ENCODE results near the gene SPOCK1. TPM values are rescaled to one million over a fixed set of nuclear protein-coding genes. Genes with fewer than 3 reads are reported as not detected.

The SPOCK1 gene
- total RNA-seq, 2 experiments from 2014 or later: not detected

- Mint-ChIP-seq H3K4me3 (no peak overlapping the region), H3K9me3 (ENCODE audit: insufficient read depth) (no peaks in the 10 kb centered on the region), H3K36me3 (ENCODE audit: low read depth) (no peaks in the 10 kb centered on the region), H3K27me3 (ENCODE audit: low read depth) (no peaks in the 10 kb centered on the region), H3K4me1 (ENCODE audit: low read depth) (no peaks in the 10 kb centered on the region), H3K27ac (no peak overlapping the region)
- DNase-seq (no peak), ATAC-seq (no peak)
- CTCF ChIA-PET: interaction anchor here (0.8 to 1.6 kb wide), 11 partner anchors 9 to 397 kb away, joined by 3 to 7 read pairs (median 4); no protein-coding TSS in a partner anchor
- POLR2A ChIA-PET: no interaction called here
These were observed 153.7 kb downstream of the SPOCK1 start for GRCh38 chr5:137345396-137345795.

DNA sequence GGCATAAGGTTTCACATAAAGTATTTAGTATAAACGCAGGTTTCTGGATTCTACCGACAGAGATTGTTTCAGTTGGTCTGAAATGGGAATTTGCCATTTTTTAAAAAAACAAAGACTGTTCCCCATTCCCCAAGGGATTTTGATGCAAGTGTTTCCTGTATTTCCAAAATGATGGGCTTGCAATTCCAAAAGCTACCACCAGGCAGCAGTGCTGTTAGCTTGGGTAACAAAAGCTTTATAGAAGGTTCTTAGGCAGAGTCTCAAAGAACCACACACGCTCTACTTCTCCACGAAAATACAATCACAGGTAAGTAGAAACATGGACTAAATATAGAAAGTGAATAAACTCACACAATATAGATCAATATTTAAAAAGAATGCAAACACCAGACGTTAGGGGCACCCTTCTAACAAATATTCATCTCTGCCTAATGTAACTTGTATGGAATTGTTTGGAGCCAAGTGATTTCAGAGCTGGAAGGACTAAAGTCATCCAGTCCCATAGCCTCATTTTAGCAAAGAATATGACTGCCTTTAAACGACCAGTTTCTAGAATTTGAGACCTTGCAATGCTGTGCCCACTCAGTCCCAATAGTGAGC is 154.3 kb downstream of the SPOCK1 start:
- ChIA-PET POLR2A (no interaction called here), CTCF (interaction anchor here (0.8 to 1.6 kb wide), 11 partner anchors 9 to 398 kb away, joined by 3 to 7 read pairs (median 4); no protein-coding TSS in a partner anchor)
- H3K4me1 Mint-ChIP-seq (ENCODE audit: low read depth): no peaks in the 10 kb centered on the region
- H3K4me3 Mint-ChIP-seq: no peak overlapping the region
- DNase-seq (peak; percentile 36), ATAC-seq (no peak)
- H3K36me3 Mint-ChIP-seq (ENCODE audit: low read depth): no peaks in the 10 kb centered on the region
- H3K27ac Mint-ChIP-seq: no peak overlapping the region
- H3K27me3 Mint-ChIP-seq (ENCODE audit: low read depth): no peaks in the 10 kb centered on the region
- H3K9me3 Mint-ChIP-seq (ENCODE audit: insufficient read depth): no peaks in the 10 kb centered on the region

DNA sequence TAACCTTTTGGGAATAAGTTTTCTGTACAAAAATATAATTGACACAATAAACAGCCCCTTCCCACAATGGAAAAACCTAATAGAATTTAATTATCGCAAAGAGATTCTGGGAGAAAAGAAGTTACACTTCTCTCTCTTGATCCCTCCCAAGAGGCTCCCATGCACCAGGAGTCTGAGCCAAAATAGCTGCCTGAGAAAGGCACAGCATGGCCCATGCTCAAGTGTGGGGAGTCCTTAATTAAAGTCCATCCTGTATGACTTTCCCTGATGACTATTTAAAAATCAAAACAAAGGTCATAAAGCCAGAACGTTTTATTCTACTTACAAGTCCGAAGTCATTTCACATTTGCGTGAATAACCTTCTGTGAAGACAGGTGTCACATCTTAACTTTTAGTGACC is 155.1 kb downstream of the SPOCK1 start:
- no peaks in the 10 kb centered on the region for H3K4me1 Mint-ChIP-seq (ENCODE audit: low read depth)
- DNase-seq (no peak), ATAC-seq (no peak)
- no peak overlapping the region for H3K4me3 Mint-ChIP-seq
- CTCF ChIA-PET: interaction anchor here (1.5 to 1.6 kb wide), 2 partner anchors 153 to 261 kb away, joined by 3 to 5 read pairs; no protein-coding TSS in a partner anchor
- no peaks in the 10 kb centered on the region for H3K36me3 Mint-ChIP-seq (ENCODE audit: low read depth)
- no peaks in the 10 kb centered on the region for H3K27me3 Mint-ChIP-seq (ENCODE audit: low read depth)
- no peak overlapping the region for H3K27ac Mint-ChIP-seq
- POLR2A ChIA-PET: no interaction called here
- no peaks in the 10 kb centered on the region for H3K9me3 Mint-ChIP-seq (ENCODE audit: insufficient read depth)

DNA sequence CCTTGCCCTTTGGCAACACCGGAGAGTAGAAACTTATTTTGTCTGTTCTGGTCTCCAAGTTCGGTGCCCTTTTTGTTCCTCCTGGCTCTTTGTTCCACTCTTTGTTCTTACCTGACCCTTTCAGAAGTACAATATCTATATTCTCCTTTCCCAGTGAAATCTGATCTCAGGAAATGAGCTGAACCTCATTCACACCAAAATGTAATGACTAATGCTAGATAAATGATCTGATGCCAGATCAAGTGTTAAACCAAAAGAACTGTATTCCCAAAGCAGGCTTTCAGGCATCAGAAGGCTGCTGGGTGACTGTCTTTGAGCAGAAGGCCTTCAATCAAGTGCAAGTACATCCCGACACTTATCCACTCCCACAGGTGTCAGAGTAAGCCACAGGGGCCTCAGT is 156.4 kb downstream of the SPOCK1 start:
- H3K4me1 Mint-ChIP-seq (ENCODE audit: low read depth): no peaks in the 10 kb centered on the region
- ChIA-PET CTCF (interaction anchor here (1.1 kb wide), 1 partner anchor 155 kb away, joined by 4 read pairs; no protein-coding TSS in a partner anchor), POLR2A (no interaction called here)
- no peaks in the 10 kb centered on the region for H3K36me3 Mint-ChIP-seq (ENCODE audit: low read depth)
- DNase-seq (no peak), ATAC-seq (no peak)
- no peak overlapping the region for H3K4me3 Mint-ChIP-seq
- H3K9me3 Mint-ChIP-seq (ENCODE audit: insufficient read depth): no peaks in the 10 kb centered on the region
- H3K27me3 Mint-ChIP-seq (ENCODE audit: low read depth): no peaks in the 10 kb centered on the region
- no peak overlapping the region for H3K27ac Mint-ChIP-seq

GRCh38 chr5:137341831-137342230 is 157.3 kb downstream of the SPOCK1 start:
- no peaks in the 10 kb centered on the region for H3K9me3 Mint-ChIP-seq (ENCODE audit: insufficient read depth)
- POLR2A ChIA-PET: no interaction called here
- ATAC-seq: no peak
- CTCF ChIA-PET: interaction anchor here (1.2 kb wide), 1 partner anchor 21 kb away, joined by 4 read pairs; no protein-coding TSS in a partner anchor
- H3K27ac Mint-ChIP-seq: no peak overlapping the region
- H3K4me3 Mint-ChIP-seq: no peak overlapping the region
- no peaks in the 10 kb centered on the region for H3K27me3 Mint-ChIP-seq (ENCODE audit: low read depth)
- H3K4me1 Mint-ChIP-seq (ENCODE audit: low read depth): no peaks in the 10 kb centered on the region
- no peak for DNase-seq
- H3K36me3 Mint-ChIP-seq (ENCODE audit: low read depth): no peaks in the 10 kb centered on the region

- H3K4me3 Mint-ChIP-seq: no peak overlapping the region
- no peaks in the 10 kb centered on the region for H3K36me3 Mint-ChIP-seq (ENCODE audit: low read depth)
- no peaks in the 10 kb centered on the region for H3K4me1 Mint-ChIP-seq (ENCODE audit: low read depth)
- no peak overlapping the region for H3K27ac Mint-ChIP-seq
- CTCF ChIA-PET: interaction anchor here (1.2 kb wide), 1 partner anchor 21 kb away, joined by 4 read pairs; no protein-coding TSS in a partner anchor
- ATAC-seq (no peak), DNase-seq (no peak)
- H3K27me3 Mint-ChIP-seq (ENCODE audit: low read depth): no peaks in the 10 kb centered on the region
- no peaks in the 10 kb centered on the region for H3K9me3 Mint-ChIP-seq (ENCODE audit: insufficient read depth)
- POLR2A ChIA-PET: no interaction called here
These were observed 158.2 kb downstream of the SPOCK1 start for GRCh38 chr5:137340881-137341280.

DNA sequence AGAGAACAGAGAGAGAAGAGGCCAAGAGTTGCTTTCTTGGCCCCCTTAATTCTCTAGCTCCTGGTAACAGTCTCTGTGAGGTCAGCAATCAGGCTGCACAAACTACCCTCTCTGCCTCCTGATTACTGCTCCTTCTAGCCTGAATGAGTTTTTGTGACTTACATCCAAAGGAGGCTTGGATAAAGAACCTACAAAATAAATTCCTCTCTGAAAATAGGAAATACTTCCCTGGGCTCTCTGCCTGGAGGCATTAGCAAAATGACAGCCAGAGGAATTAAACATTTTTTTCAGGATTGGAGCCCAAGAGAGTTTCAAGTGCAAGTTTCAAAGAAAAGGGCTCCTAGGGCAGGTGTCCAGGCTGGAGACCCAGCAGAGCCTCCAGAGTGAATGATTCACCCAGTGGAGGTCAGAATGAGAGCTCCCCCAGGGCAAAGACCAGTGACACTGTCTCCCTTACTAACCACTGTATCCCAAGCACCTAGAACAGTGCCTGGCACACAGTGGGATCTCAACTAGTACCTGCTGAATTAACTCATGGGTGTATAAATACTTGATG is 162.5 kb downstream of the SPOCK1 start:
- no peaks in the 10 kb centered on the region for H3K9me3 Mint-ChIP-seq (ENCODE audit: insufficient read depth)
- no peaks in the 10 kb centered on the region for H3K36me3 Mint-ChIP-seq (ENCODE audit: low read depth)
- DNase-seq (no peak), ATAC-seq (no peak)
- no peak overlapping the region for H3K27ac Mint-ChIP-seq
- H3K27me3 Mint-ChIP-seq (ENCODE audit: low read depth): no peaks in the 10 kb centered on the region
- no peaks in the 10 kb centered on the region for H3K4me1 Mint-ChIP-seq (ENCODE audit: low read depth)
- CTCF ChIA-PET: interaction anchor here (0.7 to 1.1 kb wide), 3 partner anchors 8 to 16 kb away, joined by 3 to 6 read pairs (median 6); no protein-coding TSS in a partner anchor
- H3K4me3 Mint-ChIP-seq: no peak overlapping the region
- POLR2A ChIA-PET: no interaction called here

- no peaks in the 10 kb centered on the region for H3K36me3 Mint-ChIP-seq (ENCODE audit: low read depth)
- ChIA-PET CTCF (interaction anchor here (1.0 to 1.1 kb wide), 2 partner anchors 9 to 16 kb away, joined by 6 read pairs; no protein-coding TSS in a partner anchor), POLR2A (no interaction called here)
- DNase-seq (no peak), ATAC-seq (no peak)
- no peaks in the 10 kb centered on the region for H3K4me1 Mint-ChIP-seq (ENCODE audit: low read depth)
- H3K27ac Mint-ChIP-seq: no peak overlapping the region
- no peak overlapping the region for H3K4me3 Mint-ChIP-seq
- no peaks in the 10 kb centered on the region for H3K27me3 Mint-ChIP-seq (ENCODE audit: low read depth)
- H3K9me3 Mint-ChIP-seq (ENCODE audit: insufficient read depth): no peaks in the 10 kb centered on the region
These were observed 163.0 kb downstream of the SPOCK1 start for GRCh38 chr5:137336161-137336560.

DNA sequence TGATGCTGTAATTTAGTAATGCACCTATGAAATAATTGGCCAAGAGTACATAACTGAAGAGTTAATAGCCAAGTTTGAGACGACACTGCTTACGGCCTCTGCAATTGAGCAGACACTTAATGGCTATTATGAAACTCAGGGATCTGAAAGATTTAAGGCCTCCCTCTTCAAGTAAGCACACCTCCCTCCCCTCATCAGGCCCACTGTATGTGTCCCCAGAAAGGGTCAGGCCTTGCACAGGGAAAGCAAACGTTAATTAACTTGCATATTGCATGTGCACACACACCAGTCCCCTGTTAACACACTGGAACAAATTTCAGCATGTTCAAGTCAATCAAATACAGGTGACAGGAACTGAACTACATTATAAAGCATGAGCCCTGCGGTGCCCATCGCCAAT is 163.6 kb downstream of the SPOCK1 start:
- Mint-ChIP-seq H3K4me1 (ENCODE audit: low read depth) (no peaks in the 10 kb centered on the region), H3K4me3 (no peak overlapping the region), H3K9me3 (ENCODE audit: insufficient read depth) (no peaks in the 10 kb centered on the region), H3K27ac (no peak overlapping the region), H3K36me3 (ENCODE audit: low read depth) (no peaks in the 10 kb centered on the region), H3K27me3 (ENCODE audit: low read depth) (no peaks in the 10 kb centered on the region)
- no peak for ATAC-seq
- CTCF ChIA-PET: interaction anchor here (1.0 to 1.1 kb wide), 2 partner anchors 9 to 15 kb away, joined by 6 read pairs; no protein-coding TSS in a partner anchor
- POLR2A ChIA-PET: no interaction called here
- no peak for DNase-seq

GRCh38 chr5:137333928-137334327 is 165.2 kb downstream of the SPOCK1 start:
- Mint-ChIP-seq H3K36me3 (ENCODE audit: low read depth) (no peaks in the 10 kb centered on the region), H3K9me3 (ENCODE audit: insufficient read depth) (no peaks in the 10 kb centered on the region), H3K27me3 (ENCODE audit: low read depth) (no peaks in the 10 kb centered on the region), H3K4me3 (no peak overlapping the region), H3K27ac (no peak overlapping the region), H3K4me1 (ENCODE audit: low read depth) (no peaks in the 10 kb centered on the region)
- ChIA-PET CTCF (interaction anchor here (0.8 to 1.2 kb wide), 2 partner anchors 14 to 1499 kb away, joined by 3 to 6 read pairs; partner anchors contain the start of gene SLC25A48), POLR2A (no interaction called here)
- ATAC-seq: no peak
- no peak for DNase-seq

- Mint-ChIP-seq H3K9me3 (ENCODE audit: insufficient read depth) (no peaks in the 10 kb centered on the region), H3K4me3 (no peak overlapping the region), H3K36me3 (ENCODE audit: low read depth) (no peaks in the 10 kb centered on the region), H3K4me1 (ENCODE audit: low read depth) (no peaks in the 10 kb centered on the region), H3K27ac (no peak overlapping the region), H3K27me3 (ENCODE audit: low read depth) (no peaks in the 10 kb centered on the region)
- ChIA-PET POLR2A (no interaction called here), CTCF (interaction anchor here (0.8 kb wide), 1 partner anchor 1499 kb away, joined by 3 read pairs; the partner anchor contains the start of gene SLC25A48)
- ATAC-seq (no peak), DNase-seq (no peak)
These were observed 165.7 kb downstream of the SPOCK1 start for GRCh38 chr5:137333475-137333874.

DNA sequence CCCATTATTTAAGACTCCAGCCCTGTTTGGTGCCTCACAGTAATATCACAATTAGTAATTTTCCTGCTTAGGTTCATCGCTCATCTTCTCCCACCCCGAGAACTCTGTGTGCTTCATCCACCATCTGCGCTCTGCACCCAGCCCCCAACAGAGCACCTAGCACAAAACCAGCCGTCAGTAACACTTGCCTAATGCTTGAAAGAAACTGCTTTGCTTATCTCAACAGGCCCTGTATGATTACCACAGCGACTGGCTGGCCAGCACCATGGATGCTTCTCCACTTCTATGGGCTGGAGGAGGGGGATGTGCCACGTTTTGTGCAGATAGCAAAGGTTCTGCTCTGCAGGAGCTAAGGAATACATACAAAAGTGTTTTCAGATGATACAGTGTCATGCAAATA is 166.8 kb downstream of the SPOCK1 start:
- DNase-seq (no peak), ATAC-seq (no peak)
- Mint-ChIP-seq H3K36me3 (ENCODE audit: low read depth) (no peaks in the 10 kb centered on the region), H3K27me3 (ENCODE audit: low read depth) (no peaks in the 10 kb centered on the region), H3K27ac (no peak overlapping the region), H3K9me3 (ENCODE audit: insufficient read depth) (no peaks in the 10 kb centered on the region), H3K4me3 (no peak overlapping the region), H3K4me1 (ENCODE audit: low read depth) (no peaks in the 10 kb centered on the region)
- CTCF ChIA-PET: interaction anchor here (1.1 kb wide), 1 partner anchor 12 kb away, joined by 3 read pairs; no protein-coding TSS in a partner anchor
- POLR2A ChIA-PET: no interaction called here

Measured in activated CD8-positive, alpha-beta T cell treated with anti-CD3 and anti-CD28 coated beads, Interleukin-2, amount 10 ng/mL, durations not matched to agents 7 days and 5 days (primary cell).